NCI-H510A (cell line): Measurements from ENCODE around the gene ACYP2.
"Not testable (repeated sequence)": the region's sequence is repeated elsewhere in the genome, so short reads cannot be mapped to it uniquely, and the experiment has no call there.

Source experiments
- DNase-seq: peaks from one replicate; lab custom pipeline; 2025; lab: John Stamatoyannopoulos, UW

Gene ACYP2

DNA sequence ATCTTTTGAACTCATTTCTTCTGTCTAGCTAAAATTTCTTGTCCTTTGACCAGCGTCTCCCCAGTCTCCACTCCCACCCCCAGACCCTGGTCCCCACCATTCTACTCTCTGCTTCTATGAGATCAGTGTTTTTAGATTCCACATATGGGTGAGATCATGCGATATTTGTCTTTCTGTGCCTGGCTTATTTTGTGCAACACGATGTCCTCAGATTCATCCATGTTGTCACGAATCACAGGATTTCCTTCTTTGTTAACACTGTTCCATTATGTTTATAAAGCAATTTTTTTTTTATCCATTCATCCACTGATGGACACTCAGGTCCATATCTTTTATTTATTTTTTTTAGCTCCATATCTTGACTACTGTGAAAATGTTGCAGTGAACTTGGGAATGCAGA, 16.0 kb upstream of the ACYP2 start:
- DNase-seq: no peak

DNA sequence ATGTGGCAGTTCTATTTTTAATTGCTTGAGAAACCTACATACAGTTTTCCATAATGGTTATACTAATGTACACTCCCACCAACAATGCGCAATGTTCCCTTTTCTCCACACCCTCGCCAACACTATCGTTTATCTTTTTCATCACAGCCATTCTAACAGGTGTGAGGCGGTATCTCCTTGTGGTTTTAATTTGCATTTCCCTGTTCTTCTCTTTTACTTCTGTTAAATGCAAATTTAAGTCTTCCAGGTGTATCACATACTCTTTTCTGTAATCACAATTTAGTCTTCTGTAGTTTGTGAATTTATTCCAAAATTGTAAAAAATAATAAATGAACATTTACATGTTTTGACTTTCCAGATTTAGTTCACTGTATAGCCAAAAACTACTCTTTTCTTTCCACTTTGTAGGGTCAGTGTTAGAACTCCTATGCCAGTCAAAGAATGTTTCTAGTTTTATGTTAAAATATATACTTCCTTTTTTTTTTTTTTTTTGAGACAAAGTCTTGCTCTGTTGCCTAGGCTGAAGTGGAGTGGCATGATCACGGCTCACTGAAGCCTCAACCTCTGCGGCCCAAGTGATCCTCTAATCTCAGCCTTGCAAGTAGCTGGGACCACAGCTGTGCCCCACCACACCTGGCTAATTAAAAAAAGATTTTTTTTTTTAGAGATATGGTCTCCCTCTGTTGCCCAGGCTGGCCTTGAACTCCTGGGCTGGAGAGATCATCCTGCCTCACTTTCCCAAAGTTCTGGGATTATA, 15.4 kb upstream of the ACYP2 start:
- no peak for DNase-seq

DNA sequence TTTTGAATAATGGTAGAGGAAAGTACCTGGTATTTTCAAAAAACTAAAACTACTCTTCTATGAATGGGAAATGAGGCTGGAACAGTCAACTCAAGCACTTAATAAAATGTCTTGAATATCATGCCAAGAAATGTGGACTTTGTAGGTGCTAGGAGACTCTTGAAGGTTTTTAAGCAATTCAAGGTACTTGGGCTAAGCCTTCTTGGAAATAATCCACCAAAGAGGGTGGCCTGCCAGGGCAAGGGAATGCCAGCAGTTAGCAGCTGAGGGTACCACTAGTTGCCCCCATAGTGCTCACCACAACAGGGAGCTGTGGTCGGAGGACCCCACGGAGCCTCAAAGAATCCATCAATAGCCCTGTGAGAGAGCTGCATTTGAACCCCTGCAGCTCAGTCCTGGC, 14.6 kb upstream of the ACYP2 start:
- no peak for DNase-seq

DNA sequence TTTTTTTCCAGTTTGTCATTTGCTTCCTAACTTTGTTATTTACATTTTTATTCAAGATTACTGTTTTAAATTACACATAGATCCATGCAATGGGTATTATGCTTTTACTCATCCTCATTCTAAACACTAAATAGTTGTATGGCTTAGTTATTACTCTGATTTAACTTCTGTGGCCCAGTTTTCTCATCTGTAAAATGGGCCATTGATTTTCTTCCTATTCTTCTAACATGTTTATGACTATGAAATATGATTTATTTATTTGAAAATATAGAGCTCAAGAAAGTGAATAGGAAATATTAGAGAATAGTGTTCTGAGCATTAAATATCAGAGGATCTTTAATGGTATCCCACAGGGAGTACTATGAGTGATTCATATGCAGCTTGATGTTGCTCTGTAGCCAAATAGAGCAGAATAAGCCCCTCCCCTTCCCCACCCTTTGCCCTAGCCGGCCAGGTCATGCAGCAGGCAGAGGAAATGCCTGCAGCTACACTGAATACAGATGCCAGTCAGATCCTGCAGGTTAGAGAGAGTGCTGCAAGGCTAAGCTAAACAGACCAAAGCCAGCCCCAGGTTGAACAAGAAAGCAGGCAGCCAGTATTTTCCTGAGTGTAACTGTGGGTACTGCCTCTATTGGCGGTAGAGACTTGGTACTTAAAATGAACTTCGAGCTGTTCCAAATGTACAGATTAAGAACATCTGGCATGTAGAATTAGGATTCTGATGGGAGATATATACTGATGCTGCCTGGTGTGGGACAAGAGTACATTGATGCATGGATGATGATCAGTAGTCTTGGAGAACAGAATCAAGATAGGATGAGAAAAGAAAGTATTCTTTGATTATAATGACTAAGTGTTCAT, 11.7 kb upstream of the ACYP2 start:
- no peak for DNase-seq

DNA sequence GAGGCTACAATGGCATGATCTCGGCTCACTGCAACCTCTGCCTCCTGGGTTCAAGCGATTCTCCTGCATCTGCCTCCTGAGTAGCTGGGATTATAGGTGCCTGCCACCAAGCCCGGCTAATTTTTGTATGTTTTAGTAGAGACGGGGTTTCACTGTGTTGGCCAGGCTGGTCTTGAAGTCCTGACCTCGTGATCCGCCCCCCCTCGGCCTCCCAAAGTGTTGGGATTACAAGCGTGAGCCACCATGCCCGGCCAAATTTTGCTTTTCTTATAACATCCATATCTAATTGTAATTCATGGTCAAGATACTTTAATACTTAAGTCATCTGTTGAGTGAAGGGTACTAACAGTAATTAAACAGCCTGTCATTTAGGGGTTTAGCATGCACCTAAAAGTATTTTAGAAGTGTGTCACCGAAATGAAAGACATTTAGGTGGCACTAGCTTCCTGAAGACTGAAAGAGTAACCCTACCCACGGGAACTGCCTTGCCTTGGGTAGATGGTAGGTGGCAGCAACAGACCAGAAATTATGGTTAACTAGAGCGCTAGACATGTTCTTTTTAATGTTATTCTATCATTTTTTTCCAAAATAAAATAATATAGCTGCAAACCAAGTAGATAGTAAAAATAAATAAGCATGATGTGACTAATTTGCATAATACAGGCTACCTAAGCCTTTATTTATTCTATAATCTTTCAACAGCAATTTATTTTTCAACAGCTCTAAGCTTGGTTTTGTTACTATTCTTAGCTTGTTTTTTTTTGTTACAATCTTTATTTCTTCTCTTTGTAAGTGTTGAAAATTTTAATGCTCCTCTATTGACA, 8.6 kb upstream of the ACYP2 start:
- no peak for DNase-seq

DNA sequence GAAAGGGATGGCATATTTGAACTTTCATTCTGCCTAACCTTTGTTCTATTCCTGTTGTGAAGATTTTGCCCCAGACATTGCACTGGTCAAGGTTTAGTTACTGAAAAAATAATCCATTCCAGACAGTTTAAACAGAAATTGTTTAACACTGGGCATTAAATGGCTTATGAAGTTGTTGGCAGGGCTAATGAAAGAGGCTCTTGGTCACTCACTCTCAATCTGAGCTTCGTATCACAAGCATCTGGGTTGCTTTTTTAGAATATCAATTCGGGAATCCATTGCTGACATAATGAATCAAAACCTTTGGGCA, 8.0 kb upstream of the ACYP2 start:
- no peak for DNase-seq

DNA sequence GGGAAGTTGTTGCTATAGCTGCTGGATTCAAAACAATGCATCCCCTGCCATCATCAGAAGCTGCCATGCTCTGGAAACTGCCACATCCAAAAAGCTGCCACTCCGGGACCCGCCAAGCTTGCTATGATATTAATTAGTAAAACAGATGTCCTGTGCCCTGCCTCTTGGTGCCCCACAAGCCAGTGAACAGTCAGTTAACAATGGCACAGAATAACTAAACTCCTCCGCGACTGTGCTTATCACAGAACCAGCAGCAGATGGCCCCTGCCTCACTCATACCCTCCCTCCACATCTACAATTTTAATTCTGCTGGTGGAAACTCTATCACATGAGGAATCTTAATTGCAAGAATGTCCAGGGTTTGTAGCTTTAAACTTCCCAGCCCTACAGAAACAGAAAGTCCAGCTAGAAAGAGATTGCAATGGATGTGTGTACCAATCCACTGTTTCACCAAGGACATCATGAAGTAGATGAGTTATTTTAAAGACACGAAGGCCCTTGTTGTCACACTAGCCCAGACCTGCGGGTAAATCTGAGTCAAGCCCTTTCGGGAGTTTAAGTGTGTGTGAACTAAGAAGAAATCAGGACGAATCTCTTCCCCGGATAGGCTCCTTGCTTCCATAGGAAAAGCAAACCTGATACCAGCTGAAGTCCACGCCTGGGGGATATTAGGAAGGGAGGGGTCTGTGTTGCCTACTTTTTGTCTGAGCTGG, 7.4 kb upstream of the ACYP2 start:
- DNase-seq: no peak

DNA sequence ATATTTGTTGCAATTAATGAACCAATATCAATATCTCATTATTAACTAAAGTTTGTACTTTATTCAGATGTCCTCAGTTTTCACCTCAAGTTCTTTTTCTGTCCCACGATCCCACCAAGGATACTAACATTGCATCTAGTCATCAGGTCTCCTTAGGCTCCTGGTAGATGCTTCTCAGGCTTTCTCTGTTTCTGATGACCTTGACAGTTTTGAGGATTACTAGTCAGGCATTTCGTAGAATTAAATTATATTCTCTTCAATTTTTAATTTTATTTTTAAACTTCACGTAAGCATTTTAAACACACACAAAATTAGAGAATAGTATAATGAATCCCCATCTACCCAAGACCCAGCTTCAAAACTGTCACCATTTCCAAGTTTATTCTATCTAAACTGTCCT, 5.6 kb upstream of the ACYP2 start:
- no peak for DNase-seq

DNA sequence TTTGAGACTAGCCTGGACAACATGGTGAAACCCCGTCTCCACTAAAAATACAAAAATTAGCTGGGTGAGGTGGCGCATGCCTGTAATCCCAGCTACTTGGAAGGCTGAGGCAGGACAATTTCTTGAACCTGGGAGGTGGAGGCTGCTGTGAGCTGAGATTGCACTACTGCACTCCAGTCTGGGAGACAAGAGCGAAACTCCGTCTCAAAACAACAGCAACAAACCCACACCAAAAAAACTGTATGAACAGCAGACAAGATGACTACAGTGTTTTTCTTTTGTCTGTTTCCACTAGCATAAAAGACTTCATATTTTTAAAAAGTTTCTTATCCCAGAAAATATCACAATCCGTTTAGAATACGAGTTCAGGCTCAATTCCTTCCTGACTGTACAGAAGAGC, 936 bp upstream of the ACYP2 start:
- DNase-seq: not testable (repeated sequence)

DNA sequence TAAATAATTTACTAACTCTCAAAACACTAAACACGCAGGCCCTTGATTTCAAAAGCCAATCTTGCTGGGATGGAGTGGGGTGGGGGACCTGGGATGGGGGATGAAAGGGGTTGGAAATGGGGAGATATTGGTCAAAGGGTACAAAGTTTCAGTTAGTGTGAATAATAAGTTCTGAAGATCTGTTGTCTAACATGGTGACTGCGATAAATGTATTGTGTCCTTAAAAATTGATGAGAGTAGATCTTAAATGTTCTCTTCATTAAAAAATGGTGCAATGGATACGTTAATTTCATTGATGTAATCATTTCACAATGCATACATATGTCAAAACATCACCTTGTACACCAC, 505 bp upstream of the ACYP2 start:
- DNase-seq: no peak

DNA sequence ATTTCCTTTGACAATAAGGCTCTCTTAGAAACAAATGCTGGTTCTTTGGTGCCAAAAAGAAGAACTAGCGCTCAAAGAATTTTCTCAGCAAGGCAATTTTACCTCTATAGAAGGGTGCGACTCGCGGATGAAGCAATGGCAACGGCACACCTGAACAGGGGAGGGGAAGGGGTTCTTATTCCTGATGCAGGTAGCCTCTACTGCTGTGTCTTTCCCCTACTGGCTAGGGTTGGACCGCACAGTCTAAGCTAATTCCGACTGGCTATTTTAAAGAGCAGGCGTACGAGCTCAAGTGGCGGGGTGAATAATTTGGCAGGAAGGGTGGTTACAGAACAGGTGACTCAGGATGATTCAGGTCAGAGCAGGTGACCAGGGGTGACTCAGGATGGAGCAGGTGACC, 1.2 kb downstream of the ACYP2 start:
- not testable (repeated sequence) for DNase-seq

DNA sequence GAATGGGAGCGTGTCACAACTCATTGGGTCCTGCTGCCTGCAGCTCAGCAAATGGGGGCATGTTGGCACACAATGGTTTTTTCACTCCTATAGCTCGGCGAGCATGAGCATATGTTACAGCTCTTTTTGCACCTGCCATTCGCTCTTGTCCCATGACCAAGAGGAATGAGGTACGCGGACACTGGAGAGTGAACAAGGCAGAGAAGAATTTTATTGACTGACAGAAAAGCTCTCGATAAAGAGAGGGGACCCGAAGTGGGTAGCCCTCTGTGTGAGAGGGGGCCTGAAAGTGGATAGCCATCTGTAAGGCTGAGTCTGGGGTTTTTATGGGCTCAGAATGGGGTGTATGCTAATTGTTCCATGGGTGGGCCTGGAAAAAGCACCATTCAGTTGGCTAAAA, 5.5 kb downstream of the ACYP2 start:
- no peak for DNase-seq

DNA sequence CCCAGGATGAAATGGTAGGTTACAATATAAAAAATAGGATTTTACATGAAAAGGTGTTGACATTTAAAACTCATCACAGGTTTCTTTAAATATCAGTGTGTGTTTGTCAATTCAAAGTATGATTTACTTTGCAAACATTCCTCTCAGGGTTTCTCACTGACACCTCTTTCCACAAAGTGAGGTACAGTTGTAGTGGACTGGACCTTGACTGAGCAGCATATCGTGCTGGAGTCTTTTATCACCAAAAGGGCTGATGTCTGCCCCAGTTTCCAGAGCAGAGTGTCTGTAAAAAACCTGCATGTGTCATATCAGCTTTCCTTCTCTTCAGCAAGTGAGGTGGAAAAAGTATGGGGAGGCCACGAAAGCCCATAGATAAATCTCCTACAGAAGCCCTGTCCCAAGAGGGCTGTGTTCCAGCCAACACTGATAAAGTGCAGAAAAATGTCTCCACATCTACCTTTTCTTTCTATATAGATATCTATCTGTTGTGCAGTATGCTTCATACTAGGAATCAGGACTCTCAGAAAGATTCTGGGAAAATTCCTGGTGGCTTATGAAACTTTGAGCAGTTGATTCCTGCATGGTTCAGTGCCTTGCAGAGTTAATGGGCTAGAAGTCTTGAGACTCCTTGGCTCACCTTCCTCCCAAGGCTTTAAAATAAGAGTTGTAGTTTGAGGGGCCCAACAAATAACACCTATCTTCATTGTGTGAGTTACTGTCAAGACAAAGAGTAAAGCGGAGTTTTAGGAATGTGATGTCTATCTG, 6.9 kb downstream of the ACYP2 start:
- DNase-seq: no peak

DNA sequence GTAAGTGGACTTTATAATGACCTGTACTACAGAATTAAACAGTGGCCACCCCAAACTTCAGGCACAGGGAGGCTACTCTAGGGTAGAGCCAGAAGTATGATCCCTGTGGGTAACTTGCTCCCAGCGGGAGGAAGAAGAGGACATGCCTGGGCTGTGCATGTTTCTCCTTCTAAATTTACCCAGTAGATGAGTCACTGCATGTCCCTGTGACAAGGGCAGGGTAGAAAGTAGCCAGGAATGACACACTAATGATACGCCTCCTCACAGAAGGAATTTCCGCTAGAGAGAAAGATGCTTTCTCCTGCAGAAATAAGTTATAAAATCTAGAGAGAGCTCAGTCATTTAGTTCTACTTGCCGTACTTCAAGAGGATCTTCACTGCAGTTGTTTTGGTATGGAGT, 7.5 kb downstream of the ACYP2 start:
- DNase-seq: no peak

DNA sequence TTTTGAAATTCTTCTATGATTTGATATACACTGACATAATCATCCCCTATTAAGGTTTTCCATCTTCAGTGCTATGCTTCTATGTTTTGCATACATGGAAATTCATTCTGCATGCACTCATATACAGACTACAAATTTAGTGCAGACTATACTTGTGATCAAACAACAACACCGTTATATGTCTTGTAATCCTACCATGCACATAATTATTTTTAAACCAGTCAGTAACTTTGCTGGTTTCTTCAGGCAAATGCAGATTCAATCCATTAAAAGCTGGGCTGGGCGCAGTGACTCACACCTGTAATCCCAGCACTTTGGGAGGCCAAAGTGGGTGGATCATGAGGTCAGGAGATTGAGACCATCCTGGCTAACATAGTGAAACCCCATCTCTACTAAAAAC, 11.8 kb downstream of the ACYP2 start:
- not testable (repeated sequence) for DNase-seq

DNA sequence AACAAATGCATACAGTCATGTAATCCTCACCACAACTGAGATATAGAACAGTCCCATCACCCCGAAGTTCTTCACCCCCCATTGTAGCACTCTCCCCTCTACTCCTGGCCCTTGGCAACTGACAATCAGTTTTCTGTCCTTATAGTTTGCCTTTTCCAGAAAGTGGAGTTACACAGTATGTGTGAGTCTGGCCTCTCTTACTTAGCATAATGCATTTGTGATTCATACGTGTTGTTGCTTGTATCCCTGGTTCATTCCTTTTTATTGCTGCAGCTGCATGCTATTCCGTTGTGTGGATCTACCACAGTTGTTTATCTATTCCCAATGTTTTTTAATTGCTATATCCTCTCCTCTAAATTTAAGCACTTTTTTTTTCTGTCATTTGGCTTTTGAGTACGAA, 17.6 kb downstream of the ACYP2 start:
- DNase-seq: no peak

DNA sequence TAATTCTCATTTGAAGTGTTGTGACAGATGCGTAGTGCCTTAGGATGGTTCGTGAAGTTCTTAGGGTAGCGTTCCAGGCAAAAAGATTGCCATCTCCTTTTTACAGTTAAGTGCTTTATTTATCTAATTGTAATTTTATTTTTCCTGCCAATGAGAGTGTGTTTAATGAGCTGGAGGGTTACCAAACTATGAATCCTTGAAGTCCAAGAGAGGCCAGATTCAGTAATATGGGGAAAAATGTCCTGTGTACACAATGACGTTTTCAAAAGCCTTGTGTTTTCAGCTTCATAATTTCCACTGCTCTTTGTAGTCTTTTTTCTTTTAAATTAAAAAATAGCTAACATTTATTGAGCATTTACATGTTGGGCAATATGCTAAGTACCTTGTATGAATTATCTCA, 23.8 kb downstream of the ACYP2 start:
- no peak for DNase-seq

DNA sequence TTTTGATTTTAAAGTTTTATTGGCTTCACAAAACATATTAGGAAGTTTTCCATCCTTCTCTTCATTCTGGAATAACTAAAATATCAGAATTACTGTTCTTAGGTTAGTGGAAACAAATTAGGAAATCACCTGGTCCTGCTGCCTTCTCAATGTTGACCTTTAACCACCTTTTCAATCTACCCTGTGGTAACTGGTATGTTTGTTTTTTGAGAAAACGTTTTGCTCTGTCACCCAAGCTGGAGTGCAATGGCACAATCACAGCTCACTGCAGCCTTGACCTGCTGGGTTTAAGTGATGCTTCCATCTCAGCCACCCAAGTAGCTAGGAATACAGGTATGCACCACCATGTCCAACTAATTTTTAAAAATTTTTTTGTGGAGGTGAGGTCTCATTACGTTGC, 28.4 kb downstream of the ACYP2 start:
- no peak for DNase-seq

DNA sequence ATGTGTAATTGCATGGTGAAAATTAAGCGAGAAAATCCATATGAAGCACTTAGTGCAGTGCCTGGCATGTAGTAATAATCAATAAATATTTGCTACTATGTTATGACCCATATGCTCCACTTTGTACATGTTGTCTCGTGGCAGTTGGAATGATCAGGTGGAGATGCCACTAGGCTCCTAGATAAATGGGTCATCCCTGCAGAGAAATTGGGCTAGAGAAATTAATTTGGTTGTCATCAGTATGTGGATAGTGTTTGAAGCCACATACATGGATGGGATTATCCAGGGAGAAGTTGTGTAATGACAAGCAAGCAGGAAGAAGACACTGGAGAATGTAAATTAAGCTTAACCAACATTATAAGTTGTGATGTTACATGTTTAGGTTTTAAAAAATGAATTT, 33.0 kb downstream of the ACYP2 start:
- DNase-seq: no peak

DNA sequence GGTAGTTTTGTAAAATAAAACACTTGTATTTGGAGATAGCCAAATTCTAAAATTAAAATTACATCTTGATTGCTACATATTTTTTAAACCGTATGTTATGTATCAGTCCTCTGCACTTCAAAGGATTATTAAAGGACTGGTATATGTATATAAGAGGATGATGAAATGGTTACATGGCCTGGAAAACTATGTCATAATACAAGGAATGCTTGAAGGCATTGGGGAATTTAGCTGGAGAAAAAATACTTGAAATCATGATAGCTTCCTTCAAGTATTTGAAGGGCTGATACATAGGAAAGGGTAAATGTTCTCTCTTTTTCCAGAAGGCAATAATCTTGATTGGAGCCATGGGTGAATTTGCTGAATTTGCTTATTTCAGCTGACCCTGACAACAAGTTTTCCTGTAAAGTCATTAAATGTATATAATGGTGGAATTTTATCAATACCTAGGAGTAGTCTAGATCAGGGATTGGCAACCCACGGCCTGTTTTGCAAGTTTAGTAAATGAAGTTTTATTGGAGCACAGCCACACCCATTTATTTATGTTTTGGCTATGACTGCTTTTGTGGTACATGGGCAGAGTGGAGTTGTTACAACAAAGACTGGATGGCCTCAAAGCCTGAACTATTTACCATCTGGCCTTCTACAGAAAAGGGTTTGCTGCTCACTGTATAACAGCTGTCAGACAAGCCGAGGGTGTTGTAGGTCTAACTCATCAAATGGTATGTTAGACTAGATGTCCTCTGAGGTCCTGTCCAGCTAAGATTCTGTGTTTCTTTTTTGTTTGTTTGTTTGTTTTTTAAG, 34.4 kb downstream of the ACYP2 start:
- DNase-seq: no peak

DNA sequence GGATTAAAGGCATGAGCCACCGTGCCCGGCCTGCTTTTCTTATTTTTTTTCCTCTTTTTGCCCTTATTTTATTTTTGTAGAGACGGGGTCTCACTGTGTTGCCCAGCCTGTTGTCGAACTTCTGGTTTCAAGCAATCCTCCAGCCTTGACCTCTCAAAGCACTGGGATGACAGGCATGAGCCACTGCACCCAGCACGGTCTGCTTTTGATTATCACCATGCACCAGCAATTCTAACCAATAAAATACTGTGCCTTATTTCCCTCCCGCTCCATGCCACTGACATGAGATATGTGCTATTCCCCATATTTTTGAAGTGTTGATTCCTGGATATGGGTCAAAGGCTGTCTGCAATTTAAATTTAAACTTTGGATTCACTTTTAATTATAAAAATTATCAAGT, 42.9 kb downstream of the ACYP2 start:
- DNase-seq: no peak
